ENCODE results near the gene BRD1. TPM values are rescaled to one million over a fixed set of nuclear protein-coding genes. Genes with fewer than 3 reads are reported as not detected.

Gene BRD1
- total and polyA plus RNA-seq, 4 donors, result 16.6 to 51.5 (median 28.1) TPM

DNA sequence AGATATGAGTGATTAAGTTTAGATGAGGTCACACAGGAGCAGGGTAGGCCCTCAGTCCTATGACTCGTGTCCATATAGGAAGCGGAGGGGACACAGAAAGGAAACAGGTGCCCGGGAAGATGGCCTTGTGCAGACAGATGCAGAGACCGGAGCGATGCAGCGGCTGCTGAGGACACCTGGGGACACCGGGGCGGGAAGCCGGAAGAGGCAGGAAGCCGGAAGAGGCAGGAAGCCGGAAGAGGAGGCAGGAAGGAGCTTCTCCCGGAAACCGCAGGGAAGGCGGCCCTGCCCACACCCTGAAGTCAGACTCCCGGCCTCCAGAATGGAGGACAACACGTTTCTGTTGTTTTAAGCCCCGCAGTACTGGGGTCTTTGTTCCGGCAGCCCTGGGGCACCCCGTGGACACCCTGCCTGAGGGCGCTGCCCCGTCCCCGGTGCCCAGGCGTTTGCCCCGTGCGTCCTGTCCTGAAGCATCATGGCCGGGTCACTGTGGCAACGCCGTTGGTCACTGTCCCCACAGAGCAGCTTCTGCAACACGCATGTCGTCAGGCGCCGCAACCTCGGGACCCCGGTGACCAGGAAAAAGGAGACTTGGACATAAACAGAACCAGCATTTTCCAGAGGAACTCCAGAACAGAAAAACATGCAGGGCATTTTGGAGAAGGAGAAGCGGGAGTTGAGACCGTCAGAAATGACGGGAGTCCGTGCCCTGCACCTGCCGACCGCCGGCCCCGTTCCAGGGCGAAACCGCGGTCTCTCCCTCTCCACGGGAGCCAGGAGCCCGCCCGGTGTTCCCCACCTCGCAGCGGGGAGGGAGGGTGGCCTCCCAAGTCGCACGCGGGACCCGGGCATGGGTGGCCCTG, 103.4 kb downstream of the BRD1 start:
- Histone ChIP-seq H3K9ac (ENCODE audit: insufficient read depth in 1 of 2, low read length in 2 of 2) (no peak overlapping the region), H3K9me3 (ENCODE audit: control insufficient read depth in 4 of 4, insufficient read depth in 3 of 4, low read length in 3 of 4) (peaks cover 0 to 7% (median 0%) of the 10 kb centered on the region in 4 donors), H3K4me1 (ENCODE audit: control insufficient read depth in 5 of 5, insufficient read depth in 5 of 5, low read length in 5 of 5) (peaks cover 0 to 5% (median 0%) of the 10 kb centered on the region in 5 donors), H3K4me3 (peak overlapping the region; percentile 25), H3K27me3 (ENCODE audit: control insufficient read depth in 3 of 3, insufficient read depth in 3 of 3, low read length in 2 of 3) (peaks cover 0 to 38% (median 7%) of the 10 kb centered on the region in 3 donors), H3K27ac (ENCODE audit: low read depth in 1 of 2, low read length in 1 of 2) (peak overlapping the region in 1 of 2 donors; percentile 29), H3K36me3 (ENCODE audit: control insufficient read depth in 4 of 4, insufficient read depth in 4 of 4, low read length in 4 of 4) (no peaks in the 10 kb centered on the region)
- WGBS, 2 donors, result 27 to 30% methylated on average over 54 of the region's 54 CpGs
- ATAC-seq (ENCODE audit: insufficient read depth, low FRiP score), result no peak
- peak in 2 of 3 donors; percentile 10 to 32 for DNase-seq
- TF ChIP-seq, protein P1, sequence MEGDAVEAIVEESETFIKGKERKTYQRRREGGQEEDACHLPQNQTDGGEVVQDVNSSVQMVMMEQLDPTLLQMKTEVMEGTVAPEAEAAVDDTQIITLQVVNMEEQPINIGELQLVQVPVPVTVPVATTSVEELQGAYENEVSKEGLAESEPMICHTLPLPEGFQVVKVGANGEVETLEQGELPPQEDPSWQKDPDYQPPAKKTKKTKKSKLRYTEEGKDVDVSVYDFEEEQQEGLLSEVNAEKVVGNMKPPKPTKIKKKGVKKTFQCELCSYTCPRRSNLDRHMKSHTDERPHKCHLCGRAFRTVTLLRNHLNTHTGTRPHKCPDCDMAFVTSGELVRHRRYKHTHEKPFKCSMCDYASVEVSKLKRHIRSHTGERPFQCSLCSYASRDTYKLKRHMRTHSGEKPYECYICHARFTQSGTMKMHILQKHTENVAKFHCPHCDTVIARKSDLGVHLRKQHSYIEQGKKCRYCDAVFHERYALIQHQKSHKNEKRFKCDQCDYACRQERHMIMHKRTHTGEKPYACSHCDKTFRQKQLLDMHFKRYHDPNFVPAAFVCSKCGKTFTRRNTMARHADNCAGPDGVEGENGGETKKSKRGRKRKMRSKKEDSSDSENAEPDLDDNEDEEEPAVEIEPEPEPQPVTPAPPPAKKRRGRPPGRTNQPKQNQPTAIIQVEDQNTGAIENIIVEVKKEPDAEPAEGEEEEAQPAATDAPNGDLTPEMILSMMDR (IDR thresholded peaks at IDR 0.05; ENCODE audit: control extremely low read depth, extremely low read depth), result no peak

DNA sequence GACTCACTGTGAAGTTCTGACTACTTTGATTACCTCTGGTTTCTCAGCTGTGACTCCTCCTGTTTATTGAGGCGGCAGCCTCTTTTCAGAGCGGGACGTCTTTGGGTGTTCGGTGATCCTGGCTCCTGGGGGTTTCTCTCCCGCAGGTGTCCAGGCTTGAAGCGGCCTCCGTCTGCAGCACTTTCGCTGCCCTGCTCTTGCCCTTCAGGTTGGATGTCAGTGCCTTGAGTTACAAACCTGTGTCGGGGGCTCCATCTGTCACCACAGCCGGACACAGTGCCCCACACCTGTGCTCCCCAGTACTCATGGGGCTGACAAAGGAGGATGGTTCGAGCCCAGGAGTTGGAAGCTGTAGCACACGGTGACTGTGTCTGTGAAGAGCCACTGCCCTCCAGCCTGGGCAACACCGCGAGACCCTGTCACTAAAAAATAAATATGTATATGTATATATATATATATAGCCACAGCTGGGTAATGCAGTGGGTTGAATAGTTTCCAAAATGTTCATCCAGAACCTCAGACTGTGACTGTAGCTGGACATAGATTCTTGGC, 104.1 kb downstream of the BRD1 start:
- peaks cover 0 to 38% (median 7%) of the 10 kb centered on the region in 3 donors for H3K27me3 ChIP-seq (ENCODE audit: control insufficient read depth in 3 of 3, insufficient read depth in 3 of 3, low read length in 2 of 3)
- peaks cover 0 to 5% (median 0%) of the 10 kb centered on the region in 5 donors for H3K4me1 ChIP-seq (ENCODE audit: control insufficient read depth in 5 of 5, insufficient read depth in 5 of 5, low read length in 5 of 5)
- H3K4me3 ChIP-seq, result no peak overlapping the region
- ATAC-seq (ENCODE audit: insufficient read depth, low FRiP score) (no peak), DNase-seq (no peak)
- no peak overlapping the region for H3K27ac ChIP-seq (ENCODE audit: low read depth in 1 of 2, low read length in 1 of 2)
- H3K9me3 ChIP-seq (ENCODE audit: control insufficient read depth in 4 of 4, insufficient read depth in 3 of 4, low read length in 3 of 4), result peaks cover 0 to 2% (median 0%) of the 10 kb centered on the region in 4 donors
- WGBS, 2 donors, result 85 to 87% methylated on average over 14 of the region's 14 CpGs
- no peak overlapping the region for H3K9ac ChIP-seq (ENCODE audit: insufficient read depth in 1 of 2, low read length in 2 of 2)
- TF ChIP-seq, protein P1 (IDR thresholded peaks at IDR 0.05; ENCODE audit: control extremely low read depth, extremely low read depth), result no peak
- no peaks in the 10 kb centered on the region for H3K36me3 ChIP-seq (ENCODE audit: control insufficient read depth in 4 of 4, insufficient read depth in 4 of 4, low read length in 4 of 4)

Small RNAs within 50 kb of the gene (small RNA-seq; reads per million reads assigned to genes)
- not detected for gene AL117328.1 (ENCODE audit: low replicate concordance)
- not detected for gene RF00017 (ENCODE audit: low replicate concordance)

Other genes starting within 250 kb of the BRD1 start
- gene ZBED4, start 26.0 kb upstream of the BRD1 start, total RNA-seq, result 10 to 100 TPM; 10.9 to 13.2 TPM
- 1 to 10 TPM; 3.9 to 7.3 TPM for gene ZBED4, start 26.0 kb upstream of the BRD1 start, polyA plus RNA-seq
- 10 to 100 TPM; 17.6 to 33.9 TPM for gene ALG12, start 90.6 kb upstream of the BRD1 start, total RNA-seq
- gene ALG12, start 90.6 kb upstream of the BRD1 start, polyA plus RNA-seq, result 10 to 100 TPM; 13.6 to 15.6 TPM
- 100 to 1,000 TPM in 1 of 2 donors, 10 to 100 TPM in 1; 18.7 to 106 TPM for gene CRELD2, start 90.8 kb upstream of the BRD1 start, total RNA-seq
- gene CRELD2, start 90.8 kb upstream of the BRD1 start, polyA plus RNA-seq, result 100 to 1,000 TPM in 1 of 2 donors, 10 to 100 TPM in 1; 37.9 to 110 TPM
- gene PIM3, start 132.9 kb upstream of the BRD1 start, total RNA-seq, result 100 to 1,000 TPM; 131 to 132 TPM
- gene PIM3, start 132.9 kb upstream of the BRD1 start, polyA plus RNA-seq, result 100 to 1,000 TPM in 1 of 2 donors, 10 to 100 TPM in 1; 99.0 to 238 TPM
- gene IL17REL, start 184.9 kb upstream of the BRD1 start, total RNA-seq, result under 1 TPM in 1 of 2 donors, not detected in 1; 0.51 TPM
- gene IL17REL, start 184.9 kb upstream of the BRD1 start, polyA plus RNA-seq, result under 1 TPM; 0.02 to 0.19 TPM
- gene TTLL8, start 230.4 kb upstream of the BRD1 start, total RNA-seq, result not detected
- not detected for gene TTLL8, start 230.4 kb upstream of the BRD1 start, polyA plus RNA-seq

Measured in lung (tissue), 13 donors.